ENCODE measurements around the gene SYNGR1.

GRCh38 chr22:39410264-39410663 lies 60.5 kb downstream of the SYNGR1 start:
- no peak for TF ChIP-seq CTCF (IDR thresholded peaks at IDR 0.05)
- no peak for TF ChIP-seq REST (IDR thresholded peaks at IDR 0.05; ENCODE audit: insufficient read depth in 1 of 2, low read depth in 2 of 2, low read length in 1 of 2)
